Spleen (tissue), 7 donors: ENCODE results near the gene SNCA.

Source experiments
- CTCF ChIP-seq, 11 experiments: fragments of 200-600 bp in 7 of 11; fragments of 450-650 bp in 4 of 11; sonication (generic) in 4 of 11; IDR thresholded peaks in 8 of 11; conservative IDR thresholded peaks in 3 of 11; 1 replicate in 7 of 11; 2 replicates in 4 of 11; pipeline versions ENCODE4 v1.4.0 to v1.8.0; 2016 to 2021; ENCODE audit warnings: antibody characterized with exemption in 11 of 11, inconsistent platforms in 4 of 11, mild to moderate bottlenecking in 1 of 11
- POLR2A ChIP-seq, 3 donors: fragments of 450-650 bp; IDR thresholded peaks; one replicate each; pipeline ENCODE4 v1.5.1; 2017; ENCODE audit warnings: antibody characterized with exemption in 3 of 3, mild to moderate bottlenecking in 1 of 3
- donor health status: DM: no; HTN: no; CAD: no; lungs with moderate emphysema.
- donor health status: DM: no; HTN: no; CAD: no.
- donor health status: DM: no; HTN: no; CAD: no.

DNA sequence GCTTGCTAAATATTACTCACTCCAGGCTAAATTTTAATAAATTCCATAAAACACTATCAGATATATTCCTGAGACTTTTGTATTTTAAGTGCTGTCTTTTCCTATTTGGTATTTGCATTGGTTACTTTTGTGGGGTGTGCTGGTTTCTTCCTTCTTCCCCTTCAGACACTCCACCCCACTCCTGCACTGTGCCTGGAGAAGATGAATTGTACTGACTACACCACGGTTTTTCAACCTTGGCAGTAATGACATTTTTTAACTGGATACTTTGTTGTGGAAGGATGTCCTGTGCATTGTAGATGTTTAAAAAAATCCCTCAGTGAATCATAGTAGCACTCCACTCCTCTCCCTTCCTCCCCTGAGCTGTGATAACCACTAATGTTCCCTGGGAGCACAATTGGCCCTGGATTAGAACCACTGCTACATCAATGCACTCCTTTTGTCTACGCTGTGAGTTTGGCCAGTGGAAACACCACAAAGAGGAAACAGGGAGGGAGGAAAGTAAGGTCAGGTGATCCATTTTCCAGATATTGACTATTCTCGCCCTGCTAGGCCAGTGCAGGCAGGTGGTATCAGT lies 36.3 kb downstream of the SNCA start:
- TF ChIP-seq CTCF (IDR thresholded peaks at IDR 0.05 in 8 of 11, conservative IDR thresholded peaks at IDR 0.05 in 3 of 11) (no peak), POLR2A (IDR thresholded peaks at IDR 0.05) (no peak)
